ENCODE results near the gene SRCAP.

SRCAP gene
- total RNA-seq, result 19.1 to 33.7 reads per million in 2 donors

- peak; percentile 45 to 88 (median 68) for DNase-seq
These were observed at the start of gene SRCAP for GRCh38 chr16:30698816-30699614. SRCAP (plus strand) TSS chr16:30699171; CDS start chr16:30700825, 1,654 bp downstream.

GRCh38 chr16:30649725-30650368, 49.1 kb upstream of the SRCAP start:
- peak in 2 of 5 experiments; percentile 48 to 49 for DNase-seq

GRCh38 chr16:30650369-30651123, 48.4 kb upstream of the SRCAP start, which contains the start of gene PRR14:
PRR14 (plus strand) TSS chr16:30650960; CDS start chr16:30651646, 686 bp downstream.
- peak; percentile 91 to 100 (median 98) for DNase-seq

GRCh38 chr16:30651124-30652004, 47.6 kb upstream of the SRCAP start:
- DNase-seq, result peak; percentile 63 to 90 (median 71)

GRCh38 chr16:30652005-30652296, 47.0 kb upstream of the SRCAP start:
- DNase-seq, result no peak

DNA sequence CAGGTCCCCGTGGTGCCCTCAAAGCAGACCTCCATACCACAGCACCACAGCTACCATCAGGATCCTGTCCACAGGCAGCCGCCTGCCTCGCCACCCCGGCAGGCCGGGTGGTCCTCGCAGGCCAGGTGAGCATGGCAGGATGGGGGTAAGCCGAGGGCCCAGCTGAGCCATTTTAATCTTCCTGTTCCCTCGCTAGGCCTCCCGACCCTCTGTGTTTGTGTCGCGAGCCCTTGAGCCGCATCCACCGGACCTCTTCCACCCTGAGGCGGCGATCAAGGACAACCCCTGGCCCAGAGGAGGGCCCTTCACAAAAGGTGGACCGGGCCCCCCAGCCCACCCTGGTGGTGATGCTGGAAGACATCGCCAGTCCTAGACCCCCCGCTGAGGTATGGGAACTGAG, 46.3 kb upstream of the SRCAP start:
- no peak for DNase-seq

DNA sequence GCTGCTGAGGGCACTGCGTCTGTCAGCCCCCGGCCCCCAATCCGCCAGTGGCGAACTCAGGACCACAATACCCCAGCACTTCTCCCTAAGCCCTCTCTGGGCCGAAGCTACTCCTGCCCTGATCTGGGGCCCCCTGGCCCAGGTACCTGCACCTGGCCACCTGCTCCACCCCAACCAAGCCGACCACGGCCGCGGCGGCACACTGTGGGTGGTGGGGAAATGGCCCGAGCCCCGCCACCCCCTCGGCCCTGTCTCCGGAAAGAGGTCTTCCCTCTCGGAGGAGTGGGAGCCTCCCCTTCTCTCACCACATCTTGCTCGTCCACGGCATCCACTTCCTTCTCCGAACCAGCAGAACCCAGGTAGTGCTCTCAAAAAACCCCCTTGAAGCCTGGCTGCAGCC, 44.1 kb upstream of the SRCAP start:
- DNase-seq, result no peak

DNA sequence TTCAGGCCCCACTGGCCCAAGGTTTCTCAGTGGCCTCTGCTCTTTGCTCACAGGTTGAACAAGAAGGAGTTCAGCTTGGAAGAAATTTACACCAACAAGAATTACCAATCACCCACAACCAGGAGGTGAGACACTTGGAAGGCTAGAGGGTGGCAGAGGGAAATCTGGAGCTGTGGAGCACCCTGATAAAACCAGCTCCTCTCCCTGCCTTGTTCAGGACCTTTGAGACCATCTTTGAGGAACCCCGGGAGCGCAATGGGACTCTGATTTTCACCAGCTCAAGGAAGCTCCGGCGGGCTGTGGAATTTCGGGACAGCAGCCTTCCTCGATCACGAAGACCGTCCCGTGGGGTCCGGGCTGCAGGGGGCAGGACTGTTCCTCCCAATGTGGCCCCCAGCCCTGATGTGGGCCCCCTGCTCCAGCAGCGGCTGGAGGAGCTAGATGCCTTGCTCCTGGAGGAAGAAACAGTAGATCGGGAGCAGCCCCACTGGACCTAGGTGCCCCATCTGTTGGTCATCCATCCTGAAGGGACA, 43.1 kb upstream of the SRCAP start:
- no peak for DNase-seq

- DNase-seq, result no peak
These were observed 42.6 kb upstream of the SRCAP start for GRCh38 chr16:30656388-30656787.

- DNase-seq, result no peak
These were observed 41.8 kb upstream of the SRCAP start for GRCh38 chr16:30656974-30657865.

DNA sequence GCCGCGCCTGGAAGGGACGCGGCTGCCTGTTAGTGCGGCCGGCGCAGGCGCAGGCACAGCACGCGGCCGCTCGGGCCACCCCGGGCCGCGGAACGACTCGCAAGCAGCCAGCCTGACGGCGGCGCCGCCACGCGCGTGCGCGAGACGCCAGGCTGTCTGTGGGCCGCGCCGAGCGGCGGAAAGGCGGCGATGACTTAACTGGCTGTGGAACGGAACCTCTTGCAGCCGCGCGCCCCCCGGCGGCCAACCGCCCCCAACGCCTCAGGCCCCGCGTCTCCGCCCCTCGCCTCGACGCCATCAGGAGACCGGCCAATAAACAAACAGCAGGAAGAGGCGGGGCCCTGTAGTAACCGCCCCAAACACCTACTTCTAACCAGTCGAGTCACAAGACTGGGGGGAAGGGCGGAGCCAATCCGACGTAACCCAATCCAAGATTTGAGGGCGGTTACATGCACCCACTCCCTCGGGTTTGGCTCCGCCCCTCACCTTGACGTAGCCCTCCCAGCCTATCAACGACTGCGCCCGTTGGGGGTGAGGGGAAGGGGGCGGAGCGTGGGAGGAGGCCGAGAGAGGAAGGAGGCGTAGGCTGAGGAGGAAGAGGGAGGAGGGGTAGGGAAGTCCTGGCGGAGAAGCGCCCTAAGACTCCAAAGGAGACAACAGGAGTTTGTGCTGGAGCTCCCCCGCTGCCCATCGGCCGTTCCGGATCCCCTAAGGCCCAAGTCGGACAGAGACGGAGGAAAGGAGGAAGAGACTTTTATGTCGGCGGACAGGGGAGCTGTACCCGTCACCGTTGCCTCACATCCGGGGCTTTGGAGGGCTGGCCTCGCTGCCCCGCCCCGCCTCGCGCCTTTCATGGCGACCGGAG, 40.9 kb upstream of the SRCAP start, which contains the start of gene FBRS:
Gene FBRS (plus strand): TSS at position 566 of the 865 bp plus-strand sequence. CDS start 1,088 bp downstream, outside the sequence.
- DNase-seq, result peak; percentile 99 to 100 (median 100)

DNA sequence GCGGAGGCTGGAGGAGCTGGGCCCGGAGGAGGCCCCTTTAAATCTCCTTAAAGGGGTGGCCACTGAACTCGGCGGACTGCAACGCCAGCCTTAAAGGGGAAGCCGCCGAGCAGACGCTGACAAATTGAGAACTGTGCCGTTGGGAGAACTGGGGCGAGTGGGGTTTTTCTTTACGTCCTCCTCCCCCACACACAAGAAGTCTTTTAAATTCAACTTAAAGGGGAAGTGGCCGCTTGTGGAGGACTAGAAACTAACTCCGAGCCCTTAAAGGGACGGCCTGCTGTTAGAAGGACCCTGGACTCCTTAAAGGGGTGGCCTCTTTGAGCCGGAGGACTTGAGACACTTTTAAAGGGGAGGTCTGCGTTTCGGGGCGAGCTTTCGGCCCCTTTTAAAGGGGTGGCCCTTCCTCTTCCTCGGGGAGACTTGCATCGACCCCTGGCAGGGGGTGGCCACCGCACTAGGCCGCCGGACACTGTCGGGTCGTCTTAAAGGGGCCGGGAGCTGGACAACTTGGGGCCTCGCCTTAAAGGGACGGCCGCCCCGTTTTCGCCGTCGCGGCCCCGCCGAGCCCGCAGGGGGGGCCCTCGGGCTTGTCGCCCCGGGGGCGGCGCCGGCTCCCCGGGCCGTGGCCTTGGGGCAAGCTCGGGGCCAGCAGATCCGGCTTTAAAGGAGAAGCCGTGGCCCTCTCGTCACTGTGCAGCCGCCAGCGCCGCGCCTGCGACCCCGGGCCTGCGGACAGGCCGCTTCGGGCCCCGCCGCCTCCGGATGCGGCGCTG, 40.1 kb upstream of the SRCAP start:
- DNase-seq, result peak in 2 of 5 experiments; percentile 39 to 98

GRCh38 chr16:30659507-30660423, 39.2 kb upstream of the SRCAP start:
- peak in 3 of 5 experiments; percentile 46 to 63 (median 53) for DNase-seq

DNA sequence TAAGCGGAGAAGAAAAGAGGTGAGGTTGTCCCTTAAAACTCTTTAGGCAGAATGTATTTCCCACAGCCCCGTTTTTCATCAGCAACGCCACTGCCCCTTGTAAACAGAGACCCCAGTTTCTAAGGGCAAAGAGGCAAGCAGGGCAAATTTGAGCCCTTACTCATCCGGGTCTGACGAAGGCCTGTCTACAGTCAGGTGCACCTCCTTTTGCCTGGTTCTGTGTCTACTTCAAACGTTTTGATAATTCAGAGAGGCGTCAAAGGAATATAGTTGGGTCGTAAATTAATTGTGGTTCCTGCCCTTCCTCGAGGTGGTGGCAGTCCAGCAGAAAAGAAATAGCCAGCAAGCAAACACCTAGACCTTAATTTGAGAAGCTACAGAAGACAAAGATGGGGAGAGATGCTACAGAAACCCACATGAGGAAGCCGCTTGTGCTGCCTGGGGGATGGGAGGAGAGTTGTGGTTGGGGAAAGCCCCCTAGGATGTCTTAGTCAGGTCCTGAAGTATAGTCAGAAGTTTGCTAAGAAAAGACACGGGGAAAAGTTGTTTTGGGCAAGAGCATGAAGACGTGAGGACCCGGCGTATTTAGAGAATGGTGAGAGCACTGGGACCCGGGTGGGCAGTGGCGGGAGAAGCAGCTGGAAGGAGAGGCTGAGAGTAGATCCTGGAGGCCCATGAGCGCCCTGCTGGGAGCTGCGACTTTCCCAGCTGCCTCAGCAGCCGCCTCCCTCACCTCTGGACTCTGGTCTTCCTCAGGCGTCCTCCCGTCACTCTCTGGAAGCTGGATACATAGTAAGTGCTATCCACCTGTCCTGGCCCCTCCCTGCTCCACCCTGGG, 38.3 kb upstream of the SRCAP start:
- peak; percentile 30 to 90 (median 73) for DNase-seq

- DNase-seq, result no peak
These were observed 36.5 kb upstream of the SRCAP start for GRCh38 chr16:30662449-30662848.

DNA sequence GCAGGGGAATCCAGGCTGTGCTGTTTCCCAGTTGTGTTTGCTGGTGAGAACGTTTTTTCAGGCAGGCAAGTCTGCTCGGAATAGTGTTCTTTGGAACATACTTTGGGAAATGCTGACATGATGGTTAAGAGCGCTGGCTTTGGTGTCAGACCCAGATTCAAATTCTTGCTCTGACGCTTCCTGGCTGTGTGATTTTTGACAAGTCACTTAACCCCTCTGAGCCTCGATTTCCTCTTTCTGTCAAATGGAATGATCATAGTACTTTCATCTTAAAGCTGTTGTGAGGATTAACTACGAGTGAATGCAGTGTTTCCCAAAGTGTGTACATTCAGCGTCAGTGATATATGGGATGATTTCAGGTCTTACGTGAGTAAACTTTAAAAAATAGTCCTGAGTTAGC, 35.9 kb upstream of the SRCAP start:
- DNase-seq, result no peak

DNA sequence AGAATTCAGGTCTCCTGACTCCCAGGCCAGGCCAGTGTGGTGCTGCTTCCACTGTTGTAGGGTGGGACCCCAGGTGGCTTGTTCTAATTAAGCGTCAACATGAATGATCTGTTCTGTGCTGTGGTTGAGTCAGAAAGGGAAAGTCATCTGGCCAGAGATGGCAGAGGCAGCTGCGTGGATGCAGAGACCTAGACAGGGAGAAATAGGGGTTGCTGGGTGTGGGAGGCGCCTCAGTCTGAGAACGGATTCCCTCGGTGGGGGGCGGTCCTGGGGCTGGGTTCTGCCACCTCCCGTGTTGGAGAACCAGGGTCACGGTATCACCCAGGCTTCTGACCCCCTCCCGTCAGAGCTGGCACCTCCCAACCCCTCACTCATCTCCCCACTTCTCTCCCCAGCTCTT, 35.2 kb upstream of the SRCAP start:
- peak in 1 of 5 experiments; percentile 20 for DNase-seq

All from T-helper 2 cell (primary cell).